AG08395 (cell line): ENCODE results near the gene SNX7.

ENCODE experiments used
- DNase-seq: peaks from one replicate; pipeline ENCODE4 v3.0.0; 2012; ENCODE audit warnings: mixed read lengths, low spot score

Gene SNX7

DNA sequence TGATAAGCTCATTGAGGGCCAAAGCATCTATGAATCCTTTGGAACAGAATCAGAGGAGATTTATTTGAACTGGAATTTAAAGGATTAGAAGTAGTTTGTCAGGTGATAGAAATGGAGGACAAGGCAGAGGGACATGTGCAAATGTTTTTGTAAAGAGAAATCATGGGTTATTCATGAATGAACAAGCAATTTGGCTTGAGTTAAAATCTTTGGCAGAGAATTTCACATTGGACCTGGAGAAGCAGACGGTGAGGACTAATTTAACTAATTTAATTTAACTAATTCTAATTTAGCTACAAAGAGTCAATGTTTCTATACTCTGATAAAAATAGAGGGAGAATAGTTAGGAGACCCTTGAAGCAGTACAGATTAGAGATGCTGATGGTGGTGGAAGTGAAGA, 36.3 kb downstream of the SNX7 start:
- DNase-seq: no peak

DNA sequence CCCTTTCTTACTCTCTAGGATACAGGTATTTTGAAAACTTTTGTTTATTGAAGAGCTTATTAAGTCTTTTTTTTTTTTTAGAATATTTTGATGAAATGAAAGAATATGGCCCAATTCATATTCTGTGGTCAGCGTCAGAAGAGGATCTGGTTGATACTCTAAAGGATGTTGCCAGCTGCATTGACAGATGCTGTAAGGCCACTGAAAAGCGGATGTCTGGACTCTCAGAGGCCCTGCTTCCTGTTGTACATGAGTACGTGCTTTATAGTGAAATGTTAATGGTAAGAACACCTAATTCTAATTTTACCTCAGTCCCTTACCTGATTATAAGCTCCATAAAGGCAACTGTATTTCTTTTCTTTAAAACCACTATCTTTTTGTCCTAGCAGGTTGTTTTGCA, 37.1 kb downstream of the SNX7 start:
- DNase-seq: no peak

DNA sequence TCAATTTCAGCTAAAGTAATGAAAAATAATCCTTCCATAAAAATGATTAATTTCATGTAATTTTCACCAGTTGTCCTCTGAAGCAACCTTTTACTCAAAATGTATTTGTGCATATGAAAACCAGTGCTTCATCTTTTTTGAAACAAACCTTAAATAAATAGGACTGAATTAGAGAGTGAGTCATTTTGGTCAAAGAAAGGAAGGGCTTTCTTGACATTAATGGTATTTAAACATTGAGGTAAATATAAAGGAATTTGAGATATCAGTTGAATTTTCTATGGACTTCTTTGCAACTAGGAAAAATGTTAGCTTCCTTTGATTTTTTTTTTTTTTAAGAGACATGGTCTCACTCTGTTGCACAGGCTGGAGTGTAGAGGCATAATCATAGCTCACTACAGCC, 38.7 kb downstream of the SNX7 start:
- no peak for DNase-seq

DNA sequence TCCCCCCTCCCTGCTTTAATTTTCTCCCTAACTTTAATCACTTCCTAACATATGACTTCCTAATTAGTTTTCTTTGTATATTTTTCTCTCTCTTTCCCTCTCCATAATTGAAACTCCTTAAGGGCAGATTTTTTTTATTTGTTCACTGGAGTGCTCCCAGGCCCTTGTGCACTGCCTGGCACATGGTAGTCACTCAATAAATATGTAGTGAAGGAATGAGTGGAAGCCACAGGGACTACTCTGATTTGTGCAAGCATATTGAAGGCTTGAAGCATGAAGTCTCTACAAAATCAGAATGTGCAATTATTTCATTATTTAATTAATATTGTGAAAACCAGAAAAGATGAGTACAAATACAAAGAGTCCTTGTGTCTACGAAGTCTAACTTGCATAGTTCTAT, 41.5 kb downstream of the SNX7 start:
- peak; percentile 64 for DNase-seq

DNA sequence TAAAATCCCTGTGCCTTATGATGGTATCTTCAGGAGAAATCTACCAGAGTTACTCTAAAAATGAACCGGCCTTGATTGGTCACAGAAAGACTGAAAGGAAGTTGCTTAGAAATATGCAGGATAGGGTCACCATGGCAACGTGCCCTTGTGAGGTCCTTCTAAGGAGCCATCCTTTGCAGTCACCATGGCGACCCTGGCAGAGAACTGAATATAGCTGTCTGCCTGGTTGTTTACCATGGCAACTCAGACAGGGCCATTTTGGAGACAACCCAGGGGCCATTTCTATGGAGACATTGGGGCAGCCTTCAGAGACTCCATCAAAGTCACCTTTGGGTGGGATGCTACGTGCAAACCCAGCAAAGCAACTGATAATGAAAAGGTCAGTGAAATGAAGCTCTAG, 43.0 kb downstream of the SNX7 start:
- DNase-seq: no peak

DNA sequence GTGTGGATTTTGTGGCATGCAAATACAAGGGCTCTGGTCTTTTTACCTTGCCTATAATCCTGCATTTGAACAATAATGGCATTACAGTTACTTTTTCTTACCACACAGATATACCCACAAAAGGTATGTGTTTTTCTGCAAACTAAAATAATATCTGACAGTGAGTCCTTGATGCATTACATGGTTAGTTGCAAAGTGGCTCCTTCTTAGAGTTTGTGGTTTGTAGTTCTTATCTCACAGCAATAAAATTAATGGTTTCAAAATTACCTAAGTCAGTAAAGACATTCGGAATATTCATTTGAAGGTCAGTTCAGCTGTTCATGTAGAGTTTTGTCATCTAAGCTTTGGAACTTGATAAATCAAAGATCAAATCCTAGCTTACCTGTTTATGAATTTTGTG, 43.5 kb downstream of the SNX7 start:
- DNase-seq: no peak

DNA sequence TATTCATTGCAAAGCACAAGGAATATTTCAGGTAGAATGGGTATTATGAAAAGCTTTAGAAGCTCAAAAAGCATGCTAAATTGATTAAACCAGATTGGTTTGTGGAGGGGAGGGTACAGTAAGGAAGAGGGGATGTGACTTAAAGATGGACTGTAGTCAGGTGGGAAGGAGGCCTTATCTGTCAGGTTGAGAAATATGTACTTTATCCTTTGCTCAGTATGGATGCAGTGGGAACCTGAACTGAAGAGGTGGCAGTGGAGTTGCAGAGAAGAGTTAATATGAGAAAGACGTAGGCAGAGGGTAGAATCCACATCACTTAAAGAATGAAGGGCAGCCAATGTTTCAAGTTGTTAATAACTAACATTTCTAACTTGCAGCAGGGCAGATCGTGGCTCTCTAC, 44.1 kb downstream of the SNX7 start:
- DNase-seq: no peak

DNA sequence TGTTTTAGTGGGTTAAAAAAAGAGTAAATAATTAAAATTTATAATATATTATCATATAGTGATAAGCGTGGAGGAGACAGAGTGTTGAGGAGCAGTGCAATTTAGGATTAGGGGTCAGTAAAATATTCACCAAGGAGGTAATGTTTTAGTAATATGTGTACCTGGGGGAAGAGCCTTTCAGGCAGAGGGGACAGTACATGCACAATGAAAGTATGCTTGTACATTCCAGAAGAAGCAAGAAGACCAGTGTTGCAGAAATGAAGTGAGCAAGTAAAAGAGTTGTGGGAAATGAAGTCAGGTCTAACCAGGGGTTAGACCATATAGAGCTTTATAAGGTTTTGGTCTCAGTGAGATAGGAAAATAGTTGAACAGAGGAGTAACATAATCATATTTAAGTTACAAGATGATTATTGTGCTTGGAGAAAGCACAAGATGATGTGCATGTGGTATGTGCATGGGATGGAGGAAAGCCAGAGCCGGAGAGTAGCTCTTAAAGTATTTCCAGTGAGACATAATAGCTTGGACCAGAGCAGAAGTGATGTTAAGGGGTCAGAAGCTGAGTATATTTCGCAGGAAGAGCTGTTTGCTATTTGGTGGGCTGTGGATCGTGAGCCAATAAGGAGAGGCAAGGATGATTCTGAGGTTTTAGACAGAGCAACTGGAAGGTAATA, 44.8 kb downstream of the SNX7 start:
- no peak for DNase-seq

DNA sequence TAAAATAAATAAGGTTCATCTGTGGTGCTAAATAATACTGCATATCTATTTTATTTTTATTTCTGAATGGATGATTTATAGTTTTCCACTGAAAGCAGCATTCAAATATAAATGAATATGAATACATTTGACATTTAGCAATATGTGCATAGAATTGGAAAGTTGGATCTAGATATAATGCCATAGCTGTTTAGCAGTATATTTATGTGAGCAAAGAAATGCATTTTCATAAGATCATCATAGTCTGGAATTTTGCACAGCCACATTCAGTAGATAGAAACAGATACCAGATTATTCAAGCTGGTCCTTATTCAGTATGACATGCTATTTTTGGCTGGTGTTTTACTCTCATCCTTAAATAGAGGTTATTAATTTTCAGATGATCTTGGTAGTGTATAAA, 46.0 kb downstream of the SNX7 start:
- no peak for DNase-seq

DNA sequence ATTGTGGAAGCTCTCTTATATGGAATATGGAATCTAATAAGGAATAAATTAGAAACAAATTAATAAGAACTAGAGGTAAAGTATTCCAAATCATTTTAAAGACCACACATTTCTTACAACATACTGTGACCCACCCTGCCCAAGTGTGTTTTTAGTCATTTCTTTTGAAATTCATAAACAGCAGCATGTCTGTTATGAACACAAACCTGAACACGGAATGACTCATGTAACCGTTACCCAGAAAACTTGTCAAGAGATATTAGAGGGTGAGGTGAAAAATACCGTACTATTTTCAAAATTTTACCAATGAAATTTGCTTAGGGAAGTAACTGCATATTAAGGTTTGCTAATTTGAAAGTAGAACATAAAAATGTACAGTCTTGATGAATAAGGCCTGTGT, 48.4 kb downstream of the SNX7 start:
- DNase-seq: no peak

DNA sequence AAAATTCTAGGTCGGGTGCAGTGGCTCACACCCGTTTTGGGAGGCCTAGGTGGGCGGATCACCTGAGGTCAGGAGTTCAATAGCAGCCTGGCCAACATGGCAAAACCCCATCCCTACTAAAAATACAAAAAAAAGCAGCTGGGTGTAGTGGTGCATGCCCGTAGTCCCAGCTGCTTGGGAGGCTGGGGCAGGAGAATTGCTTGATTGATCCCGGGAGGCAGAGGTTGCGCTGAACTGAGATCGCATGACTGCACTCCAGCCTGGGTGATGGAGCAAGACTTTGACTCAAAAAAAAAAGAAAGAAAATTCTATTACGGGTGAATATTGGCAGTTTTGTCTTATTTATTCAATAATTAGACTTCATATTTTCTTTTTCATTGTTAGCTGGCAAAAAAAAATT, 62.1 kb downstream of the SNX7 start:
- no peak for DNase-seq

DNA sequence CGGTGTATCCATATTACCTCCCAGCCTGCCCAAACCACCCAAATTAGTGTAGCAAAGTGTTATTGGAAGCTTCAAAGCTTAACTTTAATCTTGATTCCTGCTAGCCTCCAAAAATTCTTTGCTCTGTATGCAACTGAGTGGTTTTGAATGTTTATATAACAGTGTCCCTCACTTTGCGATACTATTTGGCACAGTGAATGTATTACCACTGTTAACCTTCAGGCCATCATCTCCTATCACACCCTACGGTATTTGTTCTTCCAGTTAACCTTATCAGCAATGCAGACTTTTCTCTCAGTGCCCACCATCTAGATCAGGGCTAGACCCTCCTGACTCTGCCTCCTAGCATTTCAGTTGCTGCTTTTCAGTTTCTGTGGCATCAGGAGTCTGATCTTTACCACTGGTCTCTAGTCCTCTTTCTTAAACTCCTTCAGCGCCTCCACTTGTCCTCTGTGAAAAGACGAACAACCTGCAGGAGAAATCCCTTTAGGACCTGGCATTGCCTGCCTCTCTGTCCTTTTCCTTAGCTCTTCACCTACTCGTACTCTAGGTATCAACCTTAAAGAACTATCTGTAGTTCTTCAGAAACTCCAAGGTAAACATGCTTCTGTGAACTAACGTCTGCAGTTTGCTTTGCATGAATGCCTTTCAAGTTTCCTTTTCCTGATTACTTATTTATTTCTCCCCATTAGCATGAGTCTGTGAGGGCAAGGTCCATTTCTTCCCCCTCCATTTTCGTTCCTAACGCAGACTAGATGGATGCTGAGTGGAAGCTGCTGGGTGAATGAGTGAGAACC, 71.7 kb downstream of the SNX7 start:
- DNase-seq: no peak

DNA sequence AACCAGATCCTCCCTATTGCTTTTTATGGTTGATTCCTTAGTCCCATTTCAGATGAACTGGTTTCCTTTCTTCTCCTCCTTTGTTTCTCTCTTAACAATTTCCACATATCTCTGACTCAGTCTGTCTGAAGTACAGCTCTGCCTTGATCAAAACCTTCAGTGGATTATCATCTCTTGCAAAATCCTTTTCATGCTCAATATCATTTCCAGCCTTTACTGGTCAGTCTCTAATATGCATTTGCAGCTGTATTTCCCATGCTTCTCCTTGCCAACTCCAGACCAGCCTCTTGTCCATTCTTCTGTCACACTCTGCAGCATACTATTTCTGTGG, 72.2 kb downstream of the SNX7 start:
- no peak for DNase-seq

DNA sequence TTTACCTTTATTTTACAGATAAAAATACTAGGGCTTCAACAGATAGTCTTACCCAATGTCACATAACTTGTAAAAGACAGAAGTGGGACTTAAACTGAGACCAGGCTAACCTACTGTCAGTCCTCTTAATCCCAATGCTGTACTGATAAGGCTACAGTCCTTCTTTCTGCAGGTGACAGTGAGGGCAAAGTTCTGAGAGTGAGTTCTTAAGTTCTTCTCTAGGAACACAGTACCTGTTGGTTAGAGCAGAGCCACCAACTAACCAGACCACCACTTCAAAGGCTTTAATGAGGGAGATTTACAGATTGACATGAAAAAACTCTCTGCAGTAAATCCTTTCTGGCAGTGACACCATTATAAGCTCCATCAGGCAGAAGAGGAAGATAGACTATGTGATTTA, 74.2 kb downstream of the SNX7 start:
- no peak for DNase-seq

DNA sequence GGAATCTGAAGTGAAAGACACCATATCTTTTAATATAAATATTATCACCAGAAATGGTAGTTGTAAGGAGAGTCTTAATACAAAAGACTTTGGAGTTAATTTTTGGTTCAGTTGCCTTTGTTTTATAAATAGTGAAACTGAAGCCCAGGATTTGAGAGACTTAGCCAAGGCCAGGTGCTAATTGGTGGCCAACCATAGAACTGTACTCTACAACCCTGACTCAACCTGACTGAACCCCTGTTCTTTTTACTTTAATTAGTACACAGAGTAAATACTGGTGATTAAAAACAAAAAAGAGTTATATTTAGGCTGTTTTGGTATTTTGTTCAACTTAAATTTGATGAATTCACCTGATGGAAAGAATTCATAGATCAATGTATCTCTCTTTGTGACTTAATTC, 76.3 kb downstream of the SNX7 start:
- no peak for DNase-seq

DNA sequence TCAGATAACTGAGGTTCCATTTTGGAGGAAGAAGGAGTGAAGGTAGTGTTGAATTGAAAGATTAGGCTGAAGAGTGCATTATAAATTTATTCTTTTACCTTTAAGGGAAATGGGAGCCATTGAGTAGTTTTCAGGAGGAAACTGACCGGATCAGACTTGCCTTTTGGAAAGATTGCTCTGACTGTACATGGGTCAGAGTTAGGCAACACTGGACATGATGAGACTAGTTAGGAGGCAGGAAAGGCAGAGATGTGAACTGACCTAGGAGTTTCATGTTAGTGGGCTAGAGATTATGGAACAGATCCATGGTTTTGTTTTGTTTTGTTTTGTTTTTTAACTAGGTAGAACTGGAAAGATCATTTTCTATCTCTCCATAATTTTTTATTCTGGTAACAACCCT, 78.2 kb downstream of the SNX7 start:
- DNase-seq: no peak

DNA sequence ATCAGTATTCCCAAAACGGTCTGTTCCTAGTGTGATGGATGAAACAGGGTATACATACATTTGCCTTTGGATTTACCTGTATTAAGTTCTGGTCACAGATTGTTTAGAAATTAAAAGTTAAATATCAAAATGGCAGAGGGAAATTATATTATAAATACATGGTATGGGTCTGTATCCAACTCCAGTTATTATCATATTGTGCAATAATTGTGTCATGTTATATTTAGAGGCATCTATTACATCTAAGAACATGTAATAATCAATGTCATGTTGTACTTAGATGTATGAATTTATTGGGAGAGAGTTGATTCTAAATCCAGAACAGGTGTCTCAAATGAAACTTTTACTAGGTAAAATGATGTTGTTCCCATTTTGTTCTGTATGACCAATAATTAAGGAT, 79.6 kb downstream of the SNX7 start:
- no peak for DNase-seq

DNA sequence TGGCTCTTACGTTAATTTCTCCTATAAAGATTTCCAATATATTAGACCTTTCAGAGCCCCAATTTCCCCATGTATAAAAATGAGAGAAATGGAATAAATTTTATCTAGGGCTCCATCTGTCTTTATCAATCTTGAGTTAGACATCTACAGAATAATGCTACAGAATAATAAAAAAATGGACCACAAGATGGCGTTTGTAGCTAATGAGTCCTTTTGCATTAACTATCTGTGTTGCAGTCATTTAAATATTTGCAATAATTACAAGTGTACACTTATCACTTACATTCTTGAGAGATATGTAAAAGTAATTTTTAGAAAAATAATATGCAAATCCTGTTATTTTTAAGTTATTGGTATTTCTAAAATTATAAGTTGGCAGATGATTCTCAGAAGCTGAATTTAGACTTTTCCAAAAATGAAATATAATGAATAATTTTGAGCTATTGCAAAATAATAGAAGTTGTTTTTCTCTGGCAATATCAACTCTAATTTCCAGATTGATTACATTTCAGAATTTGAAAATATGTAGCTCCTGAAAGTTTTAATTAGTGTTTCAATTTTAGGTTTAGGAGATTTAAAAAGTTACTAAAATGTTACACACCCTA, 87.7 kb downstream of the SNX7 start:
- peak; percentile 12 for DNase-seq

DNA sequence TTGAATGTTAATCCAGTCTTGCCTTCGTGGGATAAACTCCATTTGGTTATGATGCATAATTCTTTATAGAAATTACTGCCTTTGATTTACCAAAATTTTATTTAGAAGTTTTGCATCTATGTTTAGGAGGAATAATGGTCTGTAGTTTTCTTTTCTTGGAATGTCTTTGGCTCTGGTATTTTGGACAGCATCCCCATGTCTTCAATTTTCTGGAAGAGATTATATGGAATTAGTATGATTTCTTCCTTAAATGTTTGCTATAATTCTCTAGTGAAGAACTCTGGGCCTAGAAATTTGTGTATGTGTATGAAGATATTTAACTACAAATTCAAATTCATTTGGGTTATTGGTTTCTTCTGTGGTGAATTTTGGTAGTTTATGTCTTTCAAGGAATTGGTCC, 92.7 kb downstream of the SNX7 start:
- no peak for DNase-seq

DNA sequence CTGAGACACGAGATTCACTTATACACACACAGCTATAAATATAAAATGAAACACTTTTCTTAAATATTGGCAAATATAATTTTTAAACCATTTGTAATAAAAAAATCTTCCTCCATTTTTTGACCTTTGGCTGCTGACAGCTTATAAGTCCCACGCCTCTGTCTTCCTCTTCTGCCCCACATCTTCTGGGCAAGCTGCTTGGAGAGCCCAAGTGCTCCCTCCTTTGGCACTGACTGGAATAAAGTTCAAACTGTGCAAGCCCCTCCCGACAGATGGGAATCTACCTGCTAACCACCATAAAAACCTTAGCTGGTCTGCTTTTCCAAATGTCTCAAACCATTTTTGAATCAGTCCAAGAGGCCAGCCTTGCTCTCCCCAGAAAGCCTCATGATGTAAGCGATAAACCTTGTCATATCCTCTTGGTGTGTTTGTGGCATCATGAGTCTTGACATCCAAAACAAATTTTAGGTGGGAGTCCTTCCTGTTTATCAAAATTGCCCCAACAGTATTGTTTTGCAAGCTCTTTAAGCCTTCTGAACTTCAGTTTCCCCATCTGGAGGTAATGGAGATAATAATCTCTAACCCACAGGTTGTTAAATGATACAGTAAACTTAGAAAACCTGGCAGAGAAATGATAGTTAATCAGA, 99.8 kb downstream of the SNX7 start:
- no peak for DNase-seq

DNA sequence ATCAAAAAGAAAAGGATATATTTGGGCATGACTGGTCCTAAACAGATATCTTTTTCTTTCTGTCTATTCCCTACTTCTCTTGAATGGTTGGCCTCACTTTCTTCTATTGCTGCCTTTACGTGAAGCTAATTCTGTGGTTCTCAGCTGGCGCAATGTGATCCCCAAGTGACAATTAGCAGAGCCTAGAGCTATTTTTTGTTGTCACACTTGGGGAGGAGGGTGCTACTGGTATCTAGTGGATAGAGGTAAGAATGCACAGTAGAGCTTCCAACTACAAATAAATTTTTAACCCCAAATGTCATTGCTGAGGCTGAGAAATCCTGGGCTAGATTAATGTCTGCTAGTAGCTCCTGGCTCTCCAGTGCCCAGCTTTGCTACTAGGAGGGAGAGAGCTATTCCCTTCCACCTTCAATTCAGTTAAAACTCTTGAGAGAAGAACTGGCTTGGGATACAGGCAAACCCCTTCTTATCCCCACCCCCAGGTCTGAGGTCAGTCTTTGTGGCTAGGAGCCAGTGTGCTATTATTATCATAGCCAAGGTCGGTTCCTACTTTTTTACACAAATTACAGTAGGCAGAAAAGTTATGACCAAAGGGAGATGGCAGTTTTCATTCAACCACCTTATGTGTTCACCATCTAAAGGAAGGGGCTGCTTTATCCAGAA, 102.1 kb downstream of the SNX7 start:
- no peak for DNase-seq

DNA sequence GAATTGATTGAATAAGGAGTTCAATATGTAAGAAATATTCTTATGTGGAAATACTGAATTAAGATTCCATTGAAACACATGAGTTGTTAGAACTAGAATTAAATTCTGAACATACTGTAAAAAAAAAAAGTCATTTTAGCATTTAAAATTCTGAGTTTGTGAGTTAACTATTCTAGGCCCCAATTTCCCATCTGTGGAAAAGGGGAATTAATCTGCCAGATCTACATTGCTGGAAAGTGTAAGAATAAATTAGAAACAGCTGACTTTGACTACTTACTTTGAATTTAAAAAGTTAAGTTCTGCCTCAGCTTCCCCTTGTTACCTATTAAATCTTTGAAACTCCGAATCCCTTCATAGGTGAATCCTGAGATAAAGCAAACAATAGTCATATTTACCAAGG, 103.0 kb downstream of the SNX7 start:
- no peak for DNase-seq

DNA sequence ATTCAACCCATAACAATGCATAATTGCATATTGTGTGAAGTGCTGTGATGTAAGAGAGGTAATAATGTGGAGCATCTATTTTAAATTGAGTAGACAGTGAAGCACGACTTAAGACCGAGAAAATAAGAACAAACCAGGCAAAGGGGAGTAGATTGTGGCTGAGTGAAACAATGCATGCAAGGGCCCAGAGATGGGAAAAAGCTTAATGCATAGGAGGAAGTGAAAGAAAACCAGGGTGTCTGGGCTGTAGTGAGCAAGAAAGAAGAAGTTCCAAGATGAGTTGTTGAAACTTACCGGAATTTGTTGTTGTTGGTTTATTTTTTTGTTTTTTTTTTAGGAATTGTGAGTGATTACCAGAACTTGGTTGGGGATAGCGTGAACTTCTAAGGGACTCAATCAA, 104.7 kb downstream of the SNX7 start:
- DNase-seq: no peak
